Measurements from ENCODE around the gene THSD7B.

The THSD7B gene

GRCh38 chr2:137223722-137224121 is 458.4 kb downstream of the THSD7B start:
- Histone ChIP-seq H3K27me3 (ENCODE audit: insufficient read depth, insufficient read length) (no peaks in the 10 kb centered on the region), H3K36me3 (ENCODE audit: insufficient read depth, insufficient read length, low read length) (no peaks in the 10 kb centered on the region), H3K4me1 (ENCODE audit: insufficient read depth, insufficient read length) (no peaks in the 10 kb centered on the region), H3K9ac (ENCODE audit: insufficient read length, low read depth) (no peak overlapping the region), H3K4me3 (ENCODE audit: insufficient read length, low read depth) (no peak overlapping the region), H3K9me3 (ENCODE audit: insufficient read depth, low read length) (no peaks in the 10 kb centered on the region)
- DNase-seq (ENCODE audit: low read depth, low spot score) = no peak
- TF ChIP-seq ZNF274 (IDR thresholded peaks at IDR 0.05; ENCODE audit: low read depth, low read length) (no peak), YY1 (IDR thresholded peaks at IDR 0.05; ENCODE audit: insufficient read depth, insufficient read length) (no peak), SUZ12 (IDR thresholded peaks at IDR 0.05; ENCODE audit: extremely low read depth, insufficient read depth, insufficient read length) (no peak)

- no peaks in the 10 kb centered on the region for H3K9me3 ChIP-seq (ENCODE audit: insufficient read depth, low read length)
- no peak overlapping the region for H3K9ac ChIP-seq (ENCODE audit: insufficient read length, low read depth)
- H3K4me1 ChIP-seq (ENCODE audit: insufficient read depth, insufficient read length) = no peaks in the 10 kb centered on the region
- no peaks in the 10 kb centered on the region for H3K27me3 ChIP-seq (ENCODE audit: insufficient read depth, insufficient read length)
- H3K4me3 ChIP-seq (ENCODE audit: insufficient read length, low read depth) = no peak overlapping the region
- H3K36me3 ChIP-seq (ENCODE audit: insufficient read depth, insufficient read length, low read length) = no peaks in the 10 kb centered on the region
- TF ChIP-seq ZNF274 (IDR thresholded peaks at IDR 0.05; ENCODE audit: low read depth, low read length) = no peak
- no peak for TF ChIP-seq SUZ12 (IDR thresholded peaks at IDR 0.05; ENCODE audit: extremely low read depth, insufficient read depth, insufficient read length)
- TF ChIP-seq YY1 (IDR thresholded peaks at IDR 0.05; ENCODE audit: insufficient read depth, insufficient read length) = no peak
- no peak for DNase-seq (ENCODE audit: low read depth, low spot score)
Measured at GRCh38 chr2:137228566-137228965, 463.2 kb downstream of the THSD7B start.

- H3K9me3 ChIP-seq (ENCODE audit: insufficient read depth, low read length) = no peaks in the 10 kb centered on the region
- no peaks in the 10 kb centered on the region for H3K27me3 ChIP-seq (ENCODE audit: insufficient read depth, insufficient read length)
- no peaks in the 10 kb centered on the region for H3K4me1 ChIP-seq (ENCODE audit: insufficient read depth, insufficient read length)
- H3K4me3 ChIP-seq (ENCODE audit: insufficient read length, low read depth) = no peak overlapping the region
- no peak overlapping the region for H3K9ac ChIP-seq (ENCODE audit: insufficient read length, low read depth)
- no peaks in the 10 kb centered on the region for H3K36me3 ChIP-seq (ENCODE audit: insufficient read depth, insufficient read length, low read length)
- no peak for DNase-seq (ENCODE audit: low read depth, low spot score)
- no peak for TF ChIP-seq ZNF274 (IDR thresholded peaks at IDR 0.05; ENCODE audit: low read depth, low read length)
- no peak for TF ChIP-seq YY1 (IDR thresholded peaks at IDR 0.05; ENCODE audit: insufficient read depth, insufficient read length)
- TF ChIP-seq SUZ12 (IDR thresholded peaks at IDR 0.05; ENCODE audit: extremely low read depth, insufficient read depth, insufficient read length) = no peak
Measured at GRCh38 chr2:137229834-137230233, 464.5 kb downstream of the THSD7B start.

GRCh38 chr2:137231628-137232027 is 466.3 kb downstream of the THSD7B start:
- no peaks in the 10 kb centered on the region for H3K9me3 ChIP-seq (ENCODE audit: insufficient read depth, low read length)
- H3K4me3 ChIP-seq (ENCODE audit: insufficient read length, low read depth) = no peak overlapping the region
- H3K27me3 ChIP-seq (ENCODE audit: insufficient read depth, insufficient read length) = no peaks in the 10 kb centered on the region
- H3K36me3 ChIP-seq (ENCODE audit: insufficient read depth, insufficient read length, low read length) = no peaks in the 10 kb centered on the region
- no peak for TF ChIP-seq ZNF274 (IDR thresholded peaks at IDR 0.05; ENCODE audit: low read depth, low read length)
- no peak for TF ChIP-seq SUZ12 (IDR thresholded peaks at IDR 0.05; ENCODE audit: extremely low read depth, insufficient read depth, insufficient read length)
- no peak for TF ChIP-seq YY1 (IDR thresholded peaks at IDR 0.05; ENCODE audit: insufficient read depth, insufficient read length)
- no peak for DNase-seq (ENCODE audit: low read depth, low spot score)
- H3K9ac ChIP-seq (ENCODE audit: insufficient read length, low read depth) = no peak overlapping the region
- no peaks in the 10 kb centered on the region for H3K4me1 ChIP-seq (ENCODE audit: insufficient read depth, insufficient read length)

- Histone ChIP-seq H3K9me3 (ENCODE audit: insufficient read depth, low read length) (no peaks in the 10 kb centered on the region), H3K36me3 (ENCODE audit: insufficient read depth, insufficient read length, low read length) (no peaks in the 10 kb centered on the region), H3K4me1 (ENCODE audit: insufficient read depth, insufficient read length) (no peaks in the 10 kb centered on the region), H3K9ac (ENCODE audit: insufficient read length, low read depth) (no peak overlapping the region), H3K27me3 (ENCODE audit: insufficient read depth, insufficient read length) (no peaks in the 10 kb centered on the region), H3K4me3 (ENCODE audit: insufficient read length, low read depth) (no peak overlapping the region)
- no peak for DNase-seq (ENCODE audit: low read depth, low spot score)
- no peak for TF ChIP-seq SUZ12 (IDR thresholded peaks at IDR 0.05; ENCODE audit: extremely low read depth, insufficient read depth, insufficient read length)
- no peak for TF ChIP-seq YY1 (IDR thresholded peaks at IDR 0.05; ENCODE audit: insufficient read depth, insufficient read length)
- no peak for TF ChIP-seq ZNF274 (IDR thresholded peaks at IDR 0.05; ENCODE audit: low read depth, low read length)
Measured at GRCh38 chr2:137232076-137232475, 466.7 kb downstream of the THSD7B start.

- no peak overlapping the region for H3K9ac ChIP-seq (ENCODE audit: insufficient read length, low read depth)
- H3K9me3 ChIP-seq (ENCODE audit: insufficient read depth, low read length) = no peaks in the 10 kb centered on the region
- H3K27me3 ChIP-seq (ENCODE audit: insufficient read depth, insufficient read length) = no peaks in the 10 kb centered on the region
- H3K36me3 ChIP-seq (ENCODE audit: insufficient read depth, insufficient read length, low read length) = no peaks in the 10 kb centered on the region
- H3K4me1 ChIP-seq (ENCODE audit: insufficient read depth, insufficient read length) = no peaks in the 10 kb centered on the region
- H3K4me3 ChIP-seq (ENCODE audit: insufficient read length, low read depth) = no peak overlapping the region
- no peak for DNase-seq (ENCODE audit: low read depth, low spot score)
- TF ChIP-seq SUZ12 (IDR thresholded peaks at IDR 0.05; ENCODE audit: extremely low read depth, insufficient read depth, insufficient read length) = no peak
- TF ChIP-seq YY1 (IDR thresholded peaks at IDR 0.05; ENCODE audit: insufficient read depth, insufficient read length) = no peak
- TF ChIP-seq ZNF274 (IDR thresholded peaks at IDR 0.05; ENCODE audit: low read depth, low read length) = no peak
Measured at GRCh38 chr2:137233091-137233490, 467.7 kb downstream of the THSD7B start.

- Histone ChIP-seq H3K27me3 (ENCODE audit: insufficient read depth, insufficient read length) (no peaks in the 10 kb centered on the region), H3K9me3 (ENCODE audit: insufficient read depth, low read length) (no peaks in the 10 kb centered on the region), H3K9ac (ENCODE audit: insufficient read length, low read depth) (no peak overlapping the region), H3K36me3 (ENCODE audit: insufficient read depth, insufficient read length, low read length) (no peaks in the 10 kb centered on the region), H3K4me3 (ENCODE audit: insufficient read length, low read depth) (no peak overlapping the region), H3K4me1 (ENCODE audit: insufficient read depth, insufficient read length) (no peaks in the 10 kb centered on the region)
- TF ChIP-seq YY1 (IDR thresholded peaks at IDR 0.05; ENCODE audit: insufficient read depth, insufficient read length) (no peak), ZNF274 (IDR thresholded peaks at IDR 0.05; ENCODE audit: low read depth, low read length) (no peak), SUZ12 (IDR thresholded peaks at IDR 0.05; ENCODE audit: extremely low read depth, insufficient read depth, insufficient read length) (no peak)
- DNase-seq (ENCODE audit: low read depth, low spot score) = no peak
Measured at GRCh38 chr2:137237055-137237454, 471.7 kb downstream of the THSD7B start.
